ENCODE measurements around the gene PTPRH.

Gene PTPRH

DNA sequence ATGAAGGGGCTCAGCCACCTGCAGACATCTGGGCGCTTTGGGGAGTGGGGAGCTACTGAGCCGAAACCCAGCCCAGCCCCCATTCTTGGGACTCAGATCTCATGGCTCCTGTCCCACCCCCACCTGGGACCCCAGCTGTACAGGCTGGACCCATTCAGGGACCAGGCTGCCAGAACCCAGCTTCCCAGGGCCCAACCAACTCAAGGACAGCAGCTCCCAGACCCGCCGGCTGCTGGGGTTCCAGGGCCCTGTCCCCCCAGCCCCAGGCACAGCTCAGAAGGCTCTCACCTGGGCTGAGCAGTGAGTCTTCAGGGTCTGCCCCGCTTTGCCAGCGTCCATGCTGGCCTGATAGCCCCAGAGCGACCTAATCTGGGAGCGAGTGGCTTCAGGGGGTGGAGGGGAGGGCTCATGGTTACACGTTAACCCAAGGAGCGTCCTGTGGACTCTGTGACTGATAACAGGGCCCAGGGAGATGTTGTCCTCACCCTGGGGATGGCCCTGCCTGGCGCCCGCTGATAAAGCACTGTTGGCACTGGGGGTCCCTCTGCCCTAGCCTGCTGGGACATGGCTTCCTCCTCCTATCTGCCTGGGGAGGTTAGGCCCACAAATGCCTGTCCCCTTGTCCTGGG lies 19.2 kb upstream of the PTPRH start, which contains the start of gene TMEM86B:
Gene TMEM86B (minus strand): TSS at position 361 of the 629 bp plus-strand sequence. CDS start 22 bp downstream, at position 339.
- Histone ChIP-seq H3K36me3 (ENCODE audit: control insufficient read depth, insufficient read depth, low read length) (peaks cover 14% of the 10 kb centered on the region), H4K8ac (ENCODE audit: low read depth, low read length) (no peak within 1 kb of the TSS)
- no CpG with 5 or more reads among the region's 12 CpGs for WGBS (ENCODE audit: extremely low coverage, insufficient coverage, low lambda C conversion rate)

DNA sequence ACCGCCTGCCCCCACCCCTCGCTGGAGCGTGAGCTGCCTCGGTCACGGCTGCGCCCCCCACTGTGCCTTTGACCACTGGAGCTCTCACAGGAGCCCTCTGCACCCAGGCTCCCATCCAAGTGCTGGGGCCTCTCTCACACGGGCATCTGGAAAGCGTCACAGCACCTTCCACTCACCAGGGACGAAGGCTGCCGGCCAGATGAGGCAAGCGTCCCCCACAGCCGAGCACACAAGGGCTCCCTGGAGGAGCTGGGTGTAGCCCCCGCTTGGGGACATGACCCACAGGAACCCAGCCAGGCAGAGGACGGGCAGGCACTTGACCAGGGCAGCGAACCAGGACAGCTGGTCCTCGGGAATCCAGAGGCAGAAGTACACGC lies 18.7 kb upstream of the PTPRH start:
- DNase-seq: no peak
- Histone ChIP-seq H4K5ac (ENCODE audit: low read length) (no peak overlapping the region), H3K9ac (ENCODE audit: low read length) (no peak overlapping the region), H3K18ac (ENCODE audit: low read length) (no peak overlapping the region), H3K27ac (ENCODE audit: low read depth, low read length) (no peak overlapping the region), H4K8ac (ENCODE audit: low read depth, low read length) (no peak overlapping the region), H2BK5ac (ENCODE audit: low read length) (no peak overlapping the region), H2BK15ac (replicated peaks; ENCODE audit: low read depth) (no peak overlapping the region), H3K23ac (ENCODE audit: low read length) (no peak overlapping the region), H3K27me3 (ENCODE audit: insufficient read depth, low read length, poor library complexity) (no peaks in the 10 kb centered on the region), H2BK120ac (ENCODE audit: low read depth, low read length) (no peak overlapping the region), H3K4me3 (ENCODE audit: low read length) (no peak overlapping the region), H3K36me3 (ENCODE audit: control insufficient read depth, insufficient read depth, low read length) (peaks cover 14% of the 10 kb centered on the region), H3K79me1 (ENCODE audit: low read length) (no peaks in the 10 kb centered on the region), H2AK5ac (ENCODE audit: low read length) (no peak overlapping the region), H3K56ac (ENCODE audit: low read length) (no peak overlapping the region), H3K4me2 (ENCODE audit: low read length) (no peak overlapping the region), H3K4me1 (ENCODE audit: control insufficient read depth, low read depth, low read length) (no peaks in the 10 kb centered on the region), H3K4ac (ENCODE audit: low read depth, low read length) (no peak overlapping the region), H3K79me2 (ENCODE audit: control insufficient read depth, insufficient read depth, low read length) (no peaks in the 10 kb centered on the region)
- no CpG with 5 or more reads among the region's 17 CpGs for WGBS (ENCODE audit: extremely low coverage, insufficient coverage, low lambda C conversion rate)

More for the DNA sequence above, 19.2 kb upstream of the PTPRH start, which contains the start of gene TMEM86B:
- no peaks in the 10 kb centered on the region for H3K79me1 ChIP-seq (ENCODE audit: low read length)
- no peak within 1 kb of the TSS for H2BK5ac ChIP-seq (ENCODE audit: low read length)
- no peak within 1 kb of the TSS for H4K5ac ChIP-seq (ENCODE audit: low read length)
- no peak within 1 kb of the TSS for H3K27ac ChIP-seq (ENCODE audit: low read depth, low read length)
- H3K4me2 ChIP-seq (ENCODE audit: low read length): no peak within 1 kb of the TSS
- H3K9ac ChIP-seq (ENCODE audit: low read length): no peak within 1 kb of the TSS
- H3K4me3 ChIP-seq (ENCODE audit: low read length): no peak within 1 kb of the TSS
- H3K79me2 ChIP-seq (ENCODE audit: control insufficient read depth, insufficient read depth, low read length): no peaks in the 10 kb centered on the region
- no peak within 1 kb of the TSS for H2AK5ac ChIP-seq (ENCODE audit: low read length)
- H3K23ac ChIP-seq (ENCODE audit: low read length): no peak within 1 kb of the TSS
- no peak within 1 kb of the TSS for H3K4ac ChIP-seq (ENCODE audit: low read depth, low read length)
- no peaks in the 10 kb centered on the region for H3K4me1 ChIP-seq (ENCODE audit: control insufficient read depth, low read depth, low read length)
- no peak within 1 kb of the TSS for H3K56ac ChIP-seq (ENCODE audit: low read length)
- no peak within 1 kb of the TSS for H3K18ac ChIP-seq (ENCODE audit: low read length)
- no peak within 1 kb of the TSS for H2BK15ac ChIP-seq (replicated peaks; ENCODE audit: low read depth)
- no peaks in the 10 kb centered on the region for H3K27me3 ChIP-seq (ENCODE audit: insufficient read depth, low read length, poor library complexity)
- no peak for DNase-seq
- H2BK120ac ChIP-seq (ENCODE audit: low read depth, low read length): no peak within 1 kb of the TSS

DNA sequence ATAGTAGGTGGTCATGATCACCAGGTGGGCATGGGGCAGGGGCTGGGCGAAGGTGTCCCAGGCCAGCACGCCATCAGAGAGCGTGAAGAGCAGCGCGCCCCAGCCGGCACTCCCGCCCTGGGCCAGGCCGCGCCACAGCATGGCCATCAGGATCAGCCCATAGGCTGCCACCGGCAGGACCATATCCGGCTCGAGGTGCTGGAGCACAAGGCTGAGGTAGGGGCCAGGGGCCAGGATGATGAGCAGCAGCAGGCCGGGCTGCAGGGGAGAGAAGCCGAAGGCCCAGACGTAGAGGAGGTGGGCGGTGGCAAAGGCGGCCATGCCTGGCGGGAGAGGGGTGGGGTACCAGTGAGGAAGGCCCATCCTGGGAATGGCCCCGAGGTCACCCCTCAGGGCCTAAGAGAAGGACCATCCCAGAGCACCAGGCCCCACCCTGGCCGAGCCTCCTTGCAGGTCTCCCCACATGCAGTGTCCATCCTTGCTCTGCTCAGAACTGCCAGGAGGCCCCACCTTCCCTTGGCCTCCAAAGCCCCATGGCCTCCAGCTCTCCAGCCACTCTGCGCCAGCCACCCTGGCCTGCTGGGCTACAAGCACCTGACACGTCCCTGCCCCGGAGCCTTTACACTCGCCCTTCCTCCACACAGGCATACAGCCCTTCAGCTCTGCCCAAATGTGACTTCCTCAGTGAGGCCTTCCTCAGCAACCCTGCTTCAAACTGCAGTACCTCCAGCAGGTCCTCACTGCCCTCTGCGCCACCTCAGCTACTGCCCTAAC lies 18.1 kb upstream of the PTPRH start:
- no peak overlapping the region for H2BK5ac ChIP-seq (ENCODE audit: low read length)
- H3K23ac ChIP-seq (ENCODE audit: low read length): no peak overlapping the region
- peaks cover 12% of the 10 kb centered on the region for H3K36me3 ChIP-seq (ENCODE audit: control insufficient read depth, insufficient read depth, low read length)
- no peak overlapping the region for H3K18ac ChIP-seq (ENCODE audit: low read length)
- H2AK5ac ChIP-seq (ENCODE audit: low read length): no peak overlapping the region
- no peak overlapping the region for H2BK15ac ChIP-seq (replicated peaks; ENCODE audit: low read depth)
- no peak overlapping the region for H3K56ac ChIP-seq (ENCODE audit: low read length)
- H2BK120ac ChIP-seq (ENCODE audit: low read depth, low read length): no peak overlapping the region
- H4K8ac ChIP-seq (ENCODE audit: low read depth, low read length): no peak overlapping the region
- no peak overlapping the region for H3K27ac ChIP-seq (ENCODE audit: low read depth, low read length)
- no CpG with 5 or more reads among the region's 25 CpGs for WGBS (ENCODE audit: extremely low coverage, insufficient coverage, low lambda C conversion rate)
- H4K5ac ChIP-seq (ENCODE audit: low read length): no peak overlapping the region
- no peak overlapping the region for H3K4ac ChIP-seq (ENCODE audit: low read depth, low read length)
- no peaks in the 10 kb centered on the region for H3K79me2 ChIP-seq (ENCODE audit: control insufficient read depth, insufficient read depth, low read length)
- H3K4me3 ChIP-seq (ENCODE audit: low read length): no peak overlapping the region
- H3K4me1 ChIP-seq (ENCODE audit: control insufficient read depth, low read depth, low read length): no peaks in the 10 kb centered on the region
- no peak overlapping the region for H3K4me2 ChIP-seq (ENCODE audit: low read length)
- no peak overlapping the region for H3K9ac ChIP-seq (ENCODE audit: low read length)
- no peaks in the 10 kb centered on the region for H3K79me1 ChIP-seq (ENCODE audit: low read length)
- H3K27me3 ChIP-seq (ENCODE audit: insufficient read depth, low read length, poor library complexity): no peaks in the 10 kb centered on the region
- DNase-seq: no peak

DNA sequence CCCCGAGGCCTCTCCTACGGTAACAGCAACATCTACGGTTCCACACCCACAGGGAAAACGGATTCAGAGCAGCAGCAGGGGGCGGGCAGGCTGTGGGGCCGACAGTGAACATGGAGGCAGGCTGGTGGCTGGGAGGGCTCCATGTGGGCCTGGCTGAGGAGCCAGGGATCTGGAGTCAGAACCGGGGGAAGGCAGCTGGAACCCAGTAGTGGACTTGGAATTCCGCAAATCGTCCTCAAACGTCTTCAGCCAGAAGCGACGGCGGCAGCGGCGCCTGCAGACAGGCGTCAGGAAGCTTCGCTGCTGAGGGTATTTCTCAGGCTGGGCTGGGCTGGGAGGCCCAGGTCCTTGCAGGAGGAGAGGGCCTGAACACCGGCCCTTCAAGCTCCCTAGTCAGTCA lies 17.5 kb upstream of the PTPRH start:
- H3K4me3 ChIP-seq (ENCODE audit: low read length): no peak overlapping the region
- H3K4me2 ChIP-seq (ENCODE audit: low read length): no peak overlapping the region
- H3K56ac ChIP-seq (ENCODE audit: low read length): no peak overlapping the region
- no peak for DNase-seq
- no peak overlapping the region for H3K9ac ChIP-seq (ENCODE audit: low read length)
- H3K4me1 ChIP-seq (ENCODE audit: control insufficient read depth, low read depth, low read length): no peaks in the 10 kb centered on the region
- H2AK5ac ChIP-seq (ENCODE audit: low read length): no peak overlapping the region
- no peaks in the 10 kb centered on the region for H3K27me3 ChIP-seq (ENCODE audit: insufficient read depth, low read length, poor library complexity)
- no peak overlapping the region for H4K5ac ChIP-seq (ENCODE audit: low read length)
- H3K4ac ChIP-seq (ENCODE audit: low read depth, low read length): no peak overlapping the region
- no peak overlapping the region for H3K27ac ChIP-seq (ENCODE audit: low read depth, low read length)
- WGBS (ENCODE audit: extremely low coverage, insufficient coverage, low lambda C conversion rate): no CpG with 5 or more reads among the region's 18 CpGs
- H3K36me3 ChIP-seq (ENCODE audit: control insufficient read depth, insufficient read depth, low read length): peaks cover 10% of the 10 kb centered on the region
- no peak overlapping the region for H2BK5ac ChIP-seq (ENCODE audit: low read length)
- H3K79me1 ChIP-seq (ENCODE audit: low read length): no peaks in the 10 kb centered on the region
- no peak overlapping the region for H3K18ac ChIP-seq (ENCODE audit: low read length)
- H4K8ac ChIP-seq (ENCODE audit: low read depth, low read length): no peak overlapping the region
- H2BK15ac ChIP-seq (replicated peaks; ENCODE audit: low read depth): no peak overlapping the region
- H2BK120ac ChIP-seq (ENCODE audit: low read depth, low read length): no peak overlapping the region
- H3K79me2 ChIP-seq (ENCODE audit: control insufficient read depth, insufficient read depth, low read length): no peaks in the 10 kb centered on the region
- no peak overlapping the region for H3K23ac ChIP-seq (ENCODE audit: low read length)

DNA sequence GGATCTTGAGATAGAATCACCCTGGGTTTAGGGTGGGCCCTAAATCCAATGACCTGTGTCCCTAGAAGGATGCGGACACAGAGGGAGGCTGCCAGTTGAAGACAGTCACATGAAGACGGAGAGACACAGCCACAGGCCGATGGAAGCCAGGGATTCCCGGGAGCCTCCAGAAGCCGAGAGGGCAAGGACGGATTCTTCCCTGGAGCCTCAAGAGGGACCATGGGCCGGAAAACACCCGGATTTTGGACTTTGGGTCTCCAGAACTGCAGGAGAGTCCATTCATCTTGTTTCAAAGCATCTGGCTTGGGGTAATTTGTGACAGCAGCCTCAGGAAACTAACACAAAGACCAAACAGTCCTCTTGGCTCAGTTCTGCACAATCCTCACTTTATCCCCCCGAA lies 17.0 kb upstream of the PTPRH start:
- no peaks in the 10 kb centered on the region for H3K27me3 ChIP-seq (ENCODE audit: insufficient read depth, low read length, poor library complexity)
- WGBS (ENCODE audit: extremely low coverage, insufficient coverage, low lambda C conversion rate): no CpG with 5 or more reads among the region's 9 CpGs
- no peak overlapping the region for H2AK5ac ChIP-seq (ENCODE audit: low read length)
- H3K9ac ChIP-seq (ENCODE audit: low read length): no peak overlapping the region
- H4K8ac ChIP-seq (ENCODE audit: low read depth, low read length): no peak overlapping the region
- H3K4me3 ChIP-seq (ENCODE audit: low read length): no peak overlapping the region
- no peak overlapping the region for H4K5ac ChIP-seq (ENCODE audit: low read length)
- peaks cover 9% of the 10 kb centered on the region for H3K36me3 ChIP-seq (ENCODE audit: control insufficient read depth, insufficient read depth, low read length)
- H3K56ac ChIP-seq (ENCODE audit: low read length): no peak overlapping the region
- H3K4ac ChIP-seq (ENCODE audit: low read depth, low read length): no peak overlapping the region
- no peak overlapping the region for H2BK5ac ChIP-seq (ENCODE audit: low read length)
- DNase-seq: no peak
- H3K4me2 ChIP-seq (ENCODE audit: low read length): no peak overlapping the region
- no peak overlapping the region for H2BK120ac ChIP-seq (ENCODE audit: low read depth, low read length)
- no peak overlapping the region for H3K23ac ChIP-seq (ENCODE audit: low read length)
- no peak overlapping the region for H3K27ac ChIP-seq (ENCODE audit: low read depth, low read length)
- no peaks in the 10 kb centered on the region for H3K4me1 ChIP-seq (ENCODE audit: control insufficient read depth, low read depth, low read length)
- no peak overlapping the region for H3K18ac ChIP-seq (ENCODE audit: low read length)
- H3K79me2 ChIP-seq (ENCODE audit: control insufficient read depth, insufficient read depth, low read length): no peaks in the 10 kb centered on the region
- H3K79me1 ChIP-seq (ENCODE audit: low read length): no peaks in the 10 kb centered on the region
- no peak overlapping the region for H2BK15ac ChIP-seq (replicated peaks; ENCODE audit: low read depth)
